Ureter (tissue), 1 donor: ENCODE results near the gene DOK7. TPM values are rescaled to one million over a fixed set of nuclear protein-coding genes. Genes with fewer than 3 reads are reported as not detected.
"Not testable (repeated sequence)": the region's sequence is repeated elsewhere in the genome, so short reads cannot be mapped to it uniquely, and the experiment has no call there.

ENCODE experiments used
- DNase-seq: peaks from one replicate; pipeline ENCODE4 v3.0.0-alpha.2; 2020; ENCODE audit warnings: low spot score
- total RNA-seq: library from RNA; stranded (reverse); gene quantifications from one replicate; pipeline ENCODE4 v1.2.4, GENCODE V29; 2023
- donor health status: DM: yes; HTN: yes; CAD: no.

DOK7 gene
- total RNA-seq, 1 donor from 2014 or later = 4.5 TPM

GRCh38 chr4:3532751-3533422 lies 69.8 kb downstream of the DOK7 start:
- no peak for DNase-seq

DNA sequence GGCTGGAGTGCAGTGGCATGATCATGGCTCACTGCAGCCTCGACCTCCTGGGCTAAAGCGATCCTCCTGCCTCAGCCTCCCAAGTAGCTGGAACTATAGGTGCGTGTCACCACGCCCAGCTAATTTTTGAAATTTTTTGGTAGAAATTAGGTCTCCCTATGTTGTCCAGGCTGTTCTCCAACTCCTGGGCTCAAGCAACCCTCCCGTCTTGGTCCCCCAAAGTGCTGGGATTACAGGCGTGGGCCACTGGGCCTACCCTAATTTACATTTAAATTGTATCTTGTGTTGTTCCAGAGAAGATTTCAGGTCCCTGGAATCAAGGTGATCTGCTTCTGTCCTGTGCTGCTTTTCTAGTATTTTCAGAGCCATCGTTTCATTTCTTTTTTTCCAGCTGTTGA lies 70.3 kb downstream of the DOK7 start:
- no peak for DNase-seq

DNA sequence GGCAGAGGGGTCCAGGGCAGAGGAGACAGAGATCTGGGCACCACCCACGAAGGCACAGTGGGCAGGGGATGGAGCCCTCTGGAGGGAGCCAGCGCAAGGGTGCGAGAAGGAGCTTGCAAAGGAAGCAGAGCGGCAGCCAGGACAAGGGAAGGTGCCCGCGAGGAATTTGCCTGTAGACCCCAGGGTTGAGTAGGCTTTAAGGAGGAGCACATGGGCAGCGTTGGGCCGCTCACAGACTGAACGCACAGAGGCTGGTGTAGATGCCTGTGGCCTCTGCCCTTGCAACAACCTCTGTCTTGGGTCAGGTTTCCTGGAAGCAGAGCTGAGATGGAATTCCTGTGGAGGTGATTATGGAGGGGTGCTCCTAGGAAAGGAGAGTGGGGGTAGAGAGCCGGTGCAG lies 72.7 kb downstream of the DOK7 start:
- DNase-seq = not testable (repeated sequence)

GRCh38 chr4:3538906-3539305 lies 75.8 kb downstream of the DOK7 start:
- DNase-seq = not testable (repeated sequence)

- DNase-seq = not testable (repeated sequence)
Observed at GRCh38 chr4:3543415-3543814, 80.3 kb downstream of the DOK7 start.

Other genes starting within 250 kb of the DOK7 start
- 1.7 TPM for gene MSANTD1, start 214.1 kb upstream of the DOK7 start, total RNA-seq
- 50.8 TPM for gene RGS12, start 170.3 kb upstream of the DOK7 start, total RNA-seq
- not detected for gene HGFAC, start 21.3 kb upstream of the DOK7 start, total RNA-seq
- 145 TPM for gene LRPAP1, start 69.1 kb downstream of the DOK7 start, total RNA-seq